ENCODE data around the gene LIMK2.
"Not testable (repeated sequence)": the region's sequence is repeated elsewhere in the genome, so short reads cannot be mapped to it uniquely, and the experiment has no call there.

The LIMK2 gene

DNA sequence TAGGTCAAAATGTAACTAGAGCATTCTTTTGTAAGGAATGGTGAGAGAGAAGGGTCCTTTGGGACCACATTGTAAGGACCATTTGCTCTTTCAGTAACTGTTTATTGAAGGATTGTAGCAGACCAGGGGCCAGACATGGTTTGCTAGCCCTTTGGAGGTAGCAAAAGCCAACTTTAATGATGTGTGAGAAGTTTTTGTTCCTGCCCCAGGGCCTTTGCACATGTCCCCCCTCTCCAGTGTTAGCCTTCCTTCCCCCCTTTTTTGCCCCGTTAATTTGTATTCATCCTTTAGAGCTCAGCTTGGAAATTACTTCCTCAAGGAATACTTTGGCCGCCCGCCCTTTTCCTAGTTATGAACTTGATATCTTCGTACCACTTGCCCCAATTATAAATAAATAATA is 9.0 kb downstream of the LIMK2 start:
- H3K79me2 ChIP-seq (ENCODE audit: low read length), result peaks cover 90% of the 10 kb centered on the region
- no peaks in the 10 kb centered on the region for H3F3A ChIP-seq (ENCODE audit: insufficient read depth, low read length)
- no peaks in the 10 kb centered on the region for H3K36me3 ChIP-seq (replicated peaks; ENCODE audit: insufficient read depth, low read length)
- TF ChIP-seq EZH2phosphoT487 (IDR thresholded peaks at IDR 0.05; ENCODE audit: low read length) (no peak), EZH2 (optimal IDR thresholded peaks at IDR 0.05; ENCODE audit: low read depth, low read length) (no peak)
- TF ChIP-seq, protein P1, sequence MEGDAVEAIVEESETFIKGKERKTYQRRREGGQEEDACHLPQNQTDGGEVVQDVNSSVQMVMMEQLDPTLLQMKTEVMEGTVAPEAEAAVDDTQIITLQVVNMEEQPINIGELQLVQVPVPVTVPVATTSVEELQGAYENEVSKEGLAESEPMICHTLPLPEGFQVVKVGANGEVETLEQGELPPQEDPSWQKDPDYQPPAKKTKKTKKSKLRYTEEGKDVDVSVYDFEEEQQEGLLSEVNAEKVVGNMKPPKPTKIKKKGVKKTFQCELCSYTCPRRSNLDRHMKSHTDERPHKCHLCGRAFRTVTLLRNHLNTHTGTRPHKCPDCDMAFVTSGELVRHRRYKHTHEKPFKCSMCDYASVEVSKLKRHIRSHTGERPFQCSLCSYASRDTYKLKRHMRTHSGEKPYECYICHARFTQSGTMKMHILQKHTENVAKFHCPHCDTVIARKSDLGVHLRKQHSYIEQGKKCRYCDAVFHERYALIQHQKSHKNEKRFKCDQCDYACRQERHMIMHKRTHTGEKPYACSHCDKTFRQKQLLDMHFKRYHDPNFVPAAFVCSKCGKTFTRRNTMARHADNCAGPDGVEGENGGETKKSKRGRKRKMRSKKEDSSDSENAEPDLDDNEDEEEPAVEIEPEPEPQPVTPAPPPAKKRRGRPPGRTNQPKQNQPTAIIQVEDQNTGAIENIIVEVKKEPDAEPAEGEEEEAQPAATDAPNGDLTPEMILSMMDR (IDR thresholded peaks at IDR 0.05; ENCODE audit: low read length), result no peak
- no peak overlapping the region for H2AFZ ChIP-seq (ENCODE audit: low read length)
- no peak overlapping the region for H3K4me3 ChIP-seq (ENCODE audit: low read length)
- no peak overlapping the region for H3K9ac ChIP-seq (ENCODE audit: low read length)
- no peaks in the 10 kb centered on the region for H3K9me3 ChIP-seq (replicated peaks; ENCODE audit: insufficient read depth, low read length)
- DNase-seq, result no peak
- H3K4me1 ChIP-seq (ENCODE audit: low read length), result no peaks in the 10 kb centered on the region
- no peaks in the 10 kb centered on the region for H3K27me3 ChIP-seq (replicated peaks; ENCODE audit: insufficient read depth, low read length)
- no peak overlapping the region for H3K27ac ChIP-seq (ENCODE audit: low read length)
- 0 out of 2 replicates have a peak, but pooled peaks cover 9% of the 10 kb centered on the region for H4K20me1 ChIP-seq (ENCODE audit: insufficient read depth, low read length)
- no peaks in the 10 kb centered on the region for H3K9me2 ChIP-seq (replicated peaks; ENCODE audit: insufficient read depth, low read length)
- H3K4me2 ChIP-seq (ENCODE audit: low read depth, low read length), result no peak overlapping the region

DNA sequence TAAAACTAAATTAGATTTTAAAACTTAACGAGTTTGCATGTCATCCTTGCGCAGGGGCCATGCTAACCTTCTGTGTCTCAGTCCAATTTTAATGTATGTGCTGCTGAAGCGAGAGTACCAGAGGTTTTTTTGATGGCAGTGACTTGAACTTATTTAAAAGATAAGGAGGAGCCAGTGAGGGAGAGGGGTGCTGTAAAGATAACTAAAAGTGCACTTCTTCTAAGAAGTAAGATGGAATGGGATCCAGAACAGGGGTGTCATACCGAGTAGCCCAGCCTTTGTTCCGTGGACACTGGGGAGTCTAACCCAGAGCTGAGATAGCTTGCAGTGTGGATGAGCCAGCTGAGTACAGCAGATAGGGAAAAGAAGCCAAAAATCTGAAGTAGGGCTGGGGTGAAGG is 10.6 kb downstream of the LIMK2 start:
- TF ChIP-seq EZH2phosphoT487 (IDR thresholded peaks at IDR 0.05; ENCODE audit: low read length), result no peak
- TF ChIP-seq, protein P1 (IDR thresholded peaks at IDR 0.05; ENCODE audit: low read length), result no peak
- Histone ChIP-seq H3K4me2 (ENCODE audit: low read depth, low read length) (no peak overlapping the region), H3K27me3 (replicated peaks; ENCODE audit: insufficient read depth, low read length) (no peaks in the 10 kb centered on the region), H4K20me1 (ENCODE audit: insufficient read depth, low read length) (0 out of 2 replicates have a peak, but pooled peaks cover 9% of the 10 kb centered on the region), H3K9me3 (replicated peaks; ENCODE audit: insufficient read depth, low read length) (no peaks in the 10 kb centered on the region), H3K9me2 (replicated peaks; ENCODE audit: insufficient read depth, low read length) (no peaks in the 10 kb centered on the region), H3K4me1 (ENCODE audit: low read length) (no peaks in the 10 kb centered on the region), H3K27ac (ENCODE audit: low read length) (no peak overlapping the region), H3K4me3 (ENCODE audit: low read length) (no peak overlapping the region), H3K79me2 (ENCODE audit: low read length) (peaks cover 80% of the 10 kb centered on the region), H3K9ac (ENCODE audit: low read length) (no peak overlapping the region), H2AFZ (ENCODE audit: low read length) (no peak overlapping the region), H3K36me3 (replicated peaks; ENCODE audit: insufficient read depth, low read length) (no peaks in the 10 kb centered on the region), H3F3A (ENCODE audit: insufficient read depth, low read length) (no peaks in the 10 kb centered on the region)
- DNase-seq, result no peak

DNA sequence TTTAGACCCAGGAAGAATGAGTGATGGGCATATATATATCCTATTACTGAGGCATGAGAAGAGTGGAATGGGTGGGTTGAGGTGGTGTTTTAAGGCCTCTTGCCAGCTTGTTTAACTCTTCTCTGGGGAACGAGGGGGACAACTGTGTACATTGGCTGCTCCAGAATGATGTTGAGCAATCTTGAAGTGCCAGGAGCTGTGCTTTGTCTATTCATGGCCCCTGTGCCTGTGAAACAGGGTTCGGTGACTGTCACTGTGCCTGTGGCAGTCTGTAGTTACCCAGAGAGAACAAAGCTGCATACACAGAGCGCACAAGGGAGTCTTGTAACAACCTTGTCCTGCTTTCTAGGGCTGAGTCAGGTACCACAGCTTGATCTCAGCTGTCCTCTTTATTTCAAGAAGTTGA is 11.7 kb downstream of the LIMK2 start:
- H3K4me3 ChIP-seq (ENCODE audit: low read length), result no peak overlapping the region
- H3K4me1 ChIP-seq (ENCODE audit: low read length), result no peaks in the 10 kb centered on the region; the same call in 1 of the 2 replicates
- no peaks in the 10 kb centered on the region for H3K9me3 ChIP-seq (replicated peaks; ENCODE audit: insufficient read depth, low read length)
- peaks cover 69% of the 10 kb centered on the region for H3K79me2 ChIP-seq (ENCODE audit: low read length)
- no peak for TF ChIP-seq EZH2phosphoT487 (IDR thresholded peaks at IDR 0.05; ENCODE audit: low read length)
- TF ChIP-seq EZH2 (optimal IDR thresholded peaks at IDR 0.05; ENCODE audit: low read depth, low read length), result no peak
- TF ChIP-seq, protein P1 (IDR thresholded peaks at IDR 0.05; ENCODE audit: low read length), result no peak
- 0 out of 2 replicates have a peak, but pooled peaks cover under 1% of the 10 kb centered on the region for H3F3A ChIP-seq (ENCODE audit: insufficient read depth, low read length)
- 0 out of 2 replicates have a peak, but pooled peaks cover 9% of the 10 kb centered on the region for H4K20me1 ChIP-seq (ENCODE audit: insufficient read depth, low read length)
- H3K27ac ChIP-seq (ENCODE audit: low read length), result no peak overlapping the region
- no peak overlapping the region for H3K4me2 ChIP-seq (ENCODE audit: low read depth, low read length)
- DNase-seq, result no peak
- no peaks in the 10 kb centered on the region for H3K27me3 ChIP-seq (replicated peaks; ENCODE audit: insufficient read depth, low read length)
- H3K9me2 ChIP-seq (replicated peaks; ENCODE audit: insufficient read depth, low read length), result no peaks in the 10 kb centered on the region
- no peaks in the 10 kb centered on the region for H3K36me3 ChIP-seq (replicated peaks; ENCODE audit: insufficient read depth, low read length)
- H2AFZ ChIP-seq (ENCODE audit: low read length), result no peak overlapping the region
- H3K9ac ChIP-seq (ENCODE audit: low read length), result no peak overlapping the region

DNA sequence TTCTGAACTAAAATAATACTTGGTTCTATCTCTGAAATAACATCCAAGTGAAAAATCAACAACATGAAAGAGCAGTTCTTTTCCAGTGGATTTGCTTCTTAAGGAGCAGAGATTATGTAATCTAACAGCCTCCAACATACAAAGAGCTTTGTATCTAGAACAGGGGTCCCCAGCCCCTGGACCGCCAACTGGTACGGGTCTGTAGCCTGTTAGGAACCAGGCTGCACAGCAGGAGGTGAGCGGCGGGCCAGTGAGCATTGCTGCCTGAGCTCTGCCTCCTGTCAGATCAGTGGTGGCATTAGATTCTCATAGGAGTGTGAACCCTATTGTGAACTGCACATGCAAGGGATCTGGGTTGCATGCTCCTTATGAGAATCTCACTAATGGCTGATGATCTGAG is 12.6 kb downstream of the LIMK2 start:
- not testable (repeated sequence) for H3K4me3 ChIP-seq (ENCODE audit: low read length); H3K4me2 ChIP-seq (ENCODE audit: low read depth, low read length); H2AFZ ChIP-seq (ENCODE audit: low read length); H3F3A ChIP-seq (ENCODE audit: insufficient read depth, low read length); H3K4me1 ChIP-seq (ENCODE audit: low read length); H3K27ac ChIP-seq (ENCODE audit: low read length); H3K36me3 ChIP-seq (replicated peaks; ENCODE audit: insufficient read depth, low read length); H3K27me3 ChIP-seq (replicated peaks; ENCODE audit: insufficient read depth, low read length); H3K9me2 ChIP-seq (replicated peaks; ENCODE audit: insufficient read depth, low read length); DNase-seq; H4K20me1 ChIP-seq (ENCODE audit: insufficient read depth, low read length); H3K9ac ChIP-seq (ENCODE audit: low read length); H3K9me3 ChIP-seq (replicated peaks; ENCODE audit: insufficient read depth, low read length)
- peaks cover 62% of the 10 kb centered on the region for H3K79me2 ChIP-seq (ENCODE audit: low read length)
